Measurements from ENCODE around the gene MAP2K2.

GRCh38 chr19:4121815-4122214 is 2.1 kb downstream of the MAP2K2 start:
- TF ChIP-seq CTCF (conservative IDR thresholded peaks at IDR 0.05 in 1 of 2, IDR thresholded peaks at IDR 0.05 in 1 of 2; ENCODE audit: extremely low read depth in 1 of 2, insufficient read depth in 1 of 2, low read depth in 1 of 2, low read length in 2 of 2) = no peak
- TF ChIP-seq EZH2 (IDR thresholded peaks at IDR 0.05; ENCODE audit: borderline replicate concordance, low read length) = no peak
